DOHH2 (cell line): Measurements from ENCODE around the gene FLYWCH1.

Experiments used
- CTCF ChIP-seq: fragments of 200-600 bp; sonication (generic); IDR thresholded peaks from one replicate; pipeline ENCODE4 v1.5.1; 2014; ENCODE audit warnings: antibody characterized with exemption, mild to moderate bottlenecking, low read depth, low read length; ENCODE audit not compliant: poor library complexity, severe bottlenecking
- EZH2phosphoT487 ChIP-seq: fragments of 200-600 bp; sonication (generic); IDR thresholded peaks from 2 replicates; pipeline ENCODE4 v1.6.1; 2017; ENCODE audit warnings: borderline replicate concordance, mild to moderate bottlenecking, antibody characterized with exemption, low read length, moderate library complexity, mixed read lengths

DNA sequence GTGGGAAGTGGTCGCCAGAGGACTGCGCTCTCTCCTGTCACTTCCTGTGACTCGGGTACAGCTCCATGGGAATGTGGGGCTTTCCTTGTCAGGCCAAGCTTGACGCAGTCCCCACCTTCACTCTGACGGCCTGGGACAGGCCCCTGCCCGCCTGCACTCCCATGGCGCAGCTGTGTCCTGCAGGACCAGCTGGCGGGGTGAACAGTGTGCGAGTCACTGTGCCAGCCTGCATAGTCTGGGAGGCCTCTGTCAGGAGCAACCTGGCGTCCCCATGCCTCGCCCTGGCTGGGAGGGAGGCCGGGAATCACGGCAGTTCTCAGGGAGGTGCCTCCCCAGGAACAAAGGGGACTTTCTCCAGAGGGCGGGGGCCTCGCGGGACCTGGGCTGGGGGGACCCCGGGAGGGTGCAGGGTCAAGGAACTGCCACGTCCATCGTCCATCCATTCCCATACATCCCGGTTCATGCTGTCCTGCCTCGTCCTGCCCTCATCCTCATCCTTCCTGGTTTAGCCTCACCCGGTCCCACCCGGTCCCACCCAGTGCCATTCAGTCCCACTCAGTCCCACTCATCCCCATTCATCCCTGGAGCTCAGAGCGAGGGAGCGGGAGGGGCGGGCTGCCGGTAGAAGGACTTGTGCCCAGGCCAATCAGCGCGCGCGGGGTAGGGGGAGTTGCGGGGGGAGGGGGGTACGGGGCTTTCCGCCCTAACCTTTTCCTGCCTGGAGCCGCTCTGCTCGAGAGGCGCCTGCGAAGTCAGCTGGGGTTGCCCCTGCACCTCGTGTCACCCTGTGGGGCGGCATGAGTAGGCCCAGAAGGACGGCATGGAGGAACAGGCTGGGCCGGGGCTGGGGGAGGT is 13.4 kb downstream of the FLYWCH1 start:
- TF ChIP-seq CTCF (no peak), EZH2phosphoT487 (no peak)
